GM06990 (cell line): ENCODE results near the gene COMT.
"Not testable (repeated sequence)": the region's sequence is repeated elsewhere in the genome, so short reads cannot be mapped to it uniquely, and the experiment has no call there.

Experiments used
- DNase-seq: peaks from one replicate; pipeline ENCODE4 v3.0.0-alpha.2; 2011; ENCODE audit not compliant: insufficient read length; ENCODE audit errors: extremely low read depth
- H3K27me3 ChIP-seq: replicated peaks from 2 replicates; pipeline ENCODE4 v1.6.0; 2011; ENCODE audit warnings: low read length; ENCODE audit not compliant: control insufficient read depth, insufficient read depth
- H3K36me3 ChIP-seq: 2 replicates; pipeline ENCODE4 v1.5.1; 2011; ENCODE audit warnings: low read length; ENCODE audit not compliant: control insufficient read depth, insufficient read depth
- H3K4me3 ChIP-seq: replicated peaks from 2 replicates; pipeline ENCODE4 v1.5.1; 2011; ENCODE audit warnings: low read depth, mild to moderate bottlenecking, control low read depth, low read length
- CTCF ChIP-seq: IDR thresholded peaks from 2 replicates; pipeline ENCODE4 v1.5.1; 2011; ENCODE audit warnings: low read length, control low read depth, mild to moderate bottlenecking, inconsistent platforms; ENCODE audit not compliant: insufficient read depth, poor library complexity, severe bottlenecking

The COMT gene

GRCh38 chr22:19921544-19922081 lies 20.0 kb upstream of the COMT start:
- Histone ChIP-seq H3K27me3 (no peaks in the 10 kb centered on the region), H3K4me3 (no peak overlapping the region), H3K36me3 (no peaks in the 10 kb centered on the region; the same call in 1 of the 2 replicates)
- TF ChIP-seq CTCF = no peak
- DNase-seq = no peak

GRCh38 chr22:19923914-19924513 lies 17.6 kb upstream of the COMT start:
- no peak for DNase-seq
- Histone ChIP-seq H3K36me3 (no peaks in the 10 kb centered on the region; the same call in 1 of the 2 replicates), H3K4me3 (no peak overlapping the region), H3K27me3 (no peaks in the 10 kb centered on the region)
- TF ChIP-seq CTCF = no peak

- H3K27me3 ChIP-seq, DNase-seq, H3K4me3 ChIP-seq, H3K36me3 ChIP-seq: not testable (repeated sequence)
These were observed 15.5 kb upstream of the COMT start for GRCh38 chr22:19926028-19926427.

GRCh38 chr22:19927696-19928095 lies 13.9 kb upstream of the COMT start:
- no peak for DNase-seq
- Histone ChIP-seq H3K27me3 (no peaks in the 10 kb centered on the region), H3K36me3 (no peaks in the 10 kb centered on the region; the same call in 1 of the 2 replicates), H3K4me3 (no peak overlapping the region)
- no peak for TF ChIP-seq CTCF

GRCh38 chr22:19928207-19928606 lies 13.4 kb upstream of the COMT start:
- TF ChIP-seq CTCF = no peak
- Histone ChIP-seq H3K4me3 (no peak overlapping the region), H3K36me3 (no peaks in the 10 kb centered on the region; the same call in 1 of the 2 replicates), H3K27me3 (no peaks in the 10 kb centered on the region)
- DNase-seq = no peak

- Histone ChIP-seq H3K27me3 (no peaks in the 10 kb centered on the region), H3K36me3 (no peaks in the 10 kb centered on the region), H3K4me3 (no peak overlapping the region)
- no peak for DNase-seq
- no peak for TF ChIP-seq CTCF
These were observed 11.7 kb upstream of the COMT start for GRCh38 chr22:19929586-19930550.
